ENCODE results near the gene ADARB2.

GRCh38 chr10:1256432-1256725 is 480.9 kb downstream of the ADARB2 start:
- TF ChIP-seq NFIC (IDR thresholded peaks at IDR 0.05): no peak
- TF ChIP-seq FOXM1 (IDR thresholded peaks at IDR 0.05; ENCODE audit: borderline replicate concordance, low read depth): no peak
- no peak for TF ChIP-seq TAF1 (IDR thresholded peaks at IDR 0.05; ENCODE audit: low read depth)
- no peak for TF ChIP-seq REST (IDR thresholded peaks at IDR 0.05; ENCODE audit: low read depth)
- no peak for TF ChIP-seq MAX (IDR thresholded peaks at IDR 0.05)
- no peak for TF ChIP-seq CREB1 (IDR thresholded peaks at IDR 0.05; ENCODE audit: low read depth)
- TF ChIP-seq ZBTB7A (IDR thresholded peaks at IDR 0.05; ENCODE audit: low read depth): no peak
- TF ChIP-seq RAD21 (IDR thresholded peaks at IDR 0.05; ENCODE audit: low read depth): no peak
- TF ChIP-seq CEBPB (IDR thresholded peaks at IDR 0.05): no peak
- TF ChIP-seq EP300 (IDR thresholded peaks at IDR 0.05; ENCODE audit: borderline replicate concordance): no peak
- no peak for TF ChIP-seq TEAD4 (IDR thresholded peaks at IDR 0.05)

Data from Ishikawa (cell line).